Raji (cell line): ENCODE results near the gene RNFT2.

Experiments used
- POLR2A ChIP-seq: IDR thresholded peaks from 2 replicates; pipeline ENCODE4 v1.6.1; 2011; ENCODE audit warnings: low read depth, low read length, control low read depth; ENCODE audit not compliant: insufficient read depth

Gene RNFT2

GRCh38 chr12:116722245-116722644 is 15.9 kb upstream of the RNFT2 start:
- no peak for TF ChIP-seq POLR2A

- TF ChIP-seq POLR2A, result no peak
Observed at GRCh38 chr12:116726694-116727093, 11.4 kb upstream of the RNFT2 start.

- TF ChIP-seq POLR2A, result no peak
Observed at GRCh38 chr12:116727261-116727660, 10.9 kb upstream of the RNFT2 start.

GRCh38 chr12:116727891-116728290 is 10.2 kb upstream of the RNFT2 start:
- no peak for TF ChIP-seq POLR2A

GRCh38 chr12:116731801-116732200 is 6.3 kb upstream of the RNFT2 start:
- TF ChIP-seq POLR2A, result no peak

GRCh38 chr12:116734156-116734768 is 3.9 kb upstream of the RNFT2 start:
- TF ChIP-seq POLR2A, result no peak

- TF ChIP-seq POLR2A, result no peak
Observed at GRCh38 chr12:116735084-116735483, 3.0 kb upstream of the RNFT2 start.

GRCh38 chr12:116735951-116736599 is 2.0 kb upstream of the RNFT2 start:
- TF ChIP-seq POLR2A, result no peak

- no peak for TF ChIP-seq POLR2A
Observed at GRCh38 chr12:116736962-116737773, 947 bp upstream of the RNFT2 start.

- no peak for TF ChIP-seq POLR2A
Observed at GRCh38 chr12:116739381-116739887, 1.3 kb downstream of the RNFT2 start.

GRCh38 chr12:116744766-116745165 is 6.7 kb downstream of the RNFT2 start:
- no peak for TF ChIP-seq POLR2A

GRCh38 chr12:116745554-116745953 is 7.4 kb downstream of the RNFT2 start:
- no peak for TF ChIP-seq POLR2A

- TF ChIP-seq POLR2A, result no peak
Observed at GRCh38 chr12:116749884-116750283, 11.8 kb downstream of the RNFT2 start.

- no peak for TF ChIP-seq POLR2A
Observed at GRCh38 chr12:116750298-116750697, 12.2 kb downstream of the RNFT2 start.

GRCh38 chr12:116759783-116760621 is 21.9 kb downstream of the RNFT2 start:
- no peak for TF ChIP-seq POLR2A

GRCh38 chr12:116760622-116761020 is 22.5 kb downstream of the RNFT2 start:
- no peak for TF ChIP-seq POLR2A

- TF ChIP-seq POLR2A, result no peak
Observed at GRCh38 chr12:116761499-116761898, 23.4 kb downstream of the RNFT2 start.
